ENCODE results near the gene RNF220. TPM values are rescaled to one million over a fixed set of nuclear protein-coding genes. Genes with fewer than 3 reads are reported as not detected.

Gene RNF220
- polyA plus RNA-seq, 1 of the 3 experiments (the other 2 are of a cell fraction), result 83.7 TPM

DNA sequence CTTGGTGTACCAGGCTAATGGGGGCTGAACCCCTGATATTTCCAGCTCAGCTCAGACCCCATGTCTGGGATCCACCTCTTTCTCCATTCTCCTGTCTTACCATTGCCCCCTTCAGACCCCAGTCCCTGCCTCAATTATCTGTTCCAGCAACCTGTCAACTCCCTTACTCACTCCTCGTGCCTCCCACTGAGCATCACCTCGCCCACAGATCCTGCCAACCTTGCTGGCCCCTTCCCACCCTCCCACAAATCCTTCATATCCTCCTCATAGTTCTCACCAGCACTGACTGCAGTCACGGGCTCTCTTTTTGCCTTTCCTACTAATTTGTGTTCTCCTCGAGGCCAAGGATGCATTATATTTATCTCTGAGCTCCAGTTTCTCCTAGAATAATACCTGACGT lies 206.4 kb downstream of the RNF220 start:
- Histone ChIP-seq H3K79me2 (ENCODE audit: insufficient read depth) (peaks cover under 1% of the 10 kb centered on the region; the same call in 1 of the 2 replicates), H4K20me1 (ENCODE audit: insufficient read depth) (no peaks in the 10 kb centered on the region), H3K36me3 (replicated peaks in 1 of 2; ENCODE audit: control insufficient read depth in 1 of 2, insufficient read depth in 2 of 2, low read length in 1 of 2) (no peaks in the 10 kb centered on the region), H3K4me3 (ENCODE audit: low read depth in 2 of 2, low read length in 1 of 2) (no peak overlapping the region), H3K9me3 (no peaks in the 10 kb centered on the region), H3K27me3 (ENCODE audit: insufficient read depth) (no peaks in the 10 kb centered on the region), H3K9ac (no peak overlapping the region), H3F3A (replicated peaks; ENCODE audit: insufficient read depth) (no peaks in the 10 kb centered on the region), H3K4me1 (ENCODE audit: control insufficient read depth in 1 of 2, insufficient read depth in 2 of 2, low read depth in 1 of 2, low read length in 1 of 2) (no peaks in the 10 kb centered on the region), H3K27ac (ENCODE audit: low read depth in 2 of 2, low read length in 1 of 2) (no peak overlapping the region), H3K4me2 (no peak overlapping the region), H3K9me2 (no peaks in the 10 kb centered on the region), H2AFZ (ENCODE audit: low read depth) (no peak overlapping the region)
- CTCF ChIA-PET, result interaction anchor here (0.8 to 6.9 kb wide), 9 partner anchors 9 to 49 kb away, joined by 3 to 150 read pairs (median 6); no protein-coding TSS in a partner anchor
- no peak for TF ChIP-seq GABPA (IDR thresholded peaks at IDR 0.05; ENCODE audit: low read depth)
- no peak for TF ChIP-seq RFX5 (IDR thresholded peaks at IDR 0.05; ENCODE audit: low read length)
- no peak for TF ChIP-seq EZH2phosphoT487 (IDR thresholded peaks at IDR 0.05; ENCODE audit: borderline replicate concordance, low read depth)
- TF ChIP-seq, protein P1, sequence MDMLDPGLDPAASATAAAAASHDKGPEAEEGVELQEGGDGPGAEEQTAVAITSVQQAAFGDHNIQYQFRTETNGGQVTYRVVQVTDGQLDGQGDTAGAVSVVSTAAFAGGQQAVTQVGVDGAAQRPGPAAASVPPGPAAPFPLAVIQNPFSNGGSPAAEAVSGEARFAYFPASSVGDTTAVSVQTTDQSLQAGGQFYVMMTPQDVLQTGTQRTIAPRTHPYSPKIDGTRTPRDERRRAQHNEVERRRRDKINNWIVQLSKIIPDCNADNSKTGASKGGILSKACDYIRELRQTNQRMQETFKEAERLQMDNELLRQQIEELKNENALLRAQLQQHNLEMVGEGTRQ (IDR thresholded peaks at IDR 0.05; ENCODE audit: borderline replicate concordance, low read depth, low read length), result no peak
- TF ChIP-seq, protein P2, sequence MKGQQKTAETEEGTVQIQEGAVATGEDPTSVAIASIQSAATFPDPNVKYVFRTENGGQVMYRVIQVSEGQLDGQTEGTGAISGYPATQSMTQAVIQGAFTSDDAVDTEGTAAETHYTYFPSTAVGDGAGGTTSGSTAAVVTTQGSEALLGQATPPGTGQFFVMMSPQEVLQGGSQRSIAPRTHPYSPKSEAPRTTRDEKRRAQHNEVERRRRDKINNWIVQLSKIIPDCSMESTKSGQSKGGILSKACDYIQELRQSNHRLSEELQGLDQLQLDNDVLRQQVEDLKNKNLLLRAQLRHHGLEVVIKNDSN (IDR thresholded peaks at IDR 0.05; ENCODE audit: borderline replicate concordance, low read depth), result no peak
- TF ChIP-seq MEF2A (IDR thresholded peaks at IDR 0.05; ENCODE audit: borderline replicate concordance, low read depth), result no peak
- 53% methylated on average over 5 of the region's 5 CpGs for WGBS (ENCODE audit: low lambda C conversion rate)
- no peak for DNase-seq
- POLR2A ChIA-PET, result no interaction called here

- no peaks in the 10 kb centered on the region for H3K27me3 ChIP-seq (ENCODE audit: insufficient read depth)
- H3K4me3 ChIP-seq (ENCODE audit: low read depth in 2 of 2, low read length in 1 of 2), result no peak overlapping the region
- 53% methylated on average over 4 of the region's 4 CpGs for WGBS (ENCODE audit: low lambda C conversion rate)
- no peaks in the 10 kb centered on the region for H3F3A ChIP-seq (replicated peaks; ENCODE audit: insufficient read depth)
- H2AFZ ChIP-seq (ENCODE audit: low read depth), result no peak overlapping the region
- DNase-seq, result no peak
- no peak for TF ChIP-seq JUND (IDR thresholded peaks at IDR 0.05)
- no peak for TF ChIP-seq CTCF (IDR thresholded peaks at IDR 0.05)
- no peak for TF ChIP-seq GABPA (IDR thresholded peaks at IDR 0.05; ENCODE audit: low read depth)
- no peak for TF ChIP-seq MXI1 (IDR thresholded peaks at IDR 0.05; ENCODE audit: low read depth, low read length)
- TF ChIP-seq EP300 (IDR thresholded peaks at IDR 0.05; ENCODE audit: borderline replicate concordance in 1 of 2, low read depth in 1 of 2, low read length in 1 of 2), result no peak
- no peak for TF ChIP-seq GATA2 (CRISPR knock-in tag; IDR thresholded peaks at IDR 0.05)
- no peak for TF ChIP-seq SIN3A (IDR thresholded peaks at IDR 0.05; ENCODE audit: borderline replicate concordance, low read depth, low read length)
- TF ChIP-seq, protein P3, sequence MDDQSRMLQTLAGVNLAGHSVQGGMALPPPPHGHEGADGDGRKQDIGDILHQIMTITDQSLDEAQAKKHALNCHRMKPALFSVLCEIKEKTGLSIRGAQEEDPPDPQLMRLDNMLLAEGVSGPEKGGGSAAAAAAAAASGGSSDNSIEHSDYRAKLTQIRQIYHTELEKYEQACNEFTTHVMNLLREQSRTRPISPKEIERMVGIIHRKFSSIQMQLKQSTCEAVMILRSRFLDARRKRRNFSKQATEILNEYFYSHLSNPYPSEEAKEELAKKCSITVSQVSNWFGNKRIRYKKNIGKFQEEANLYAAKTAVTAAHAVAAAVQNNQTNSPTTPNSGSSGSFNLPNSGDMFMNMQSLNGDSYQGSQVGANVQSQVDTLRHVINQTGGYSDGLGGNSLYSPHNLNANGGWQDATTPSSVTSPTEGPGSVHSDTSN (IDR thresholded peaks at IDR 0.05), result no peak
- H3K4me2 ChIP-seq, result no peak overlapping the region
- peaks cover 0 to 3% of the 10 kb centered on the region in 2 experiments; a peak in 1 of 4 replicates for H3K4me1 ChIP-seq (ENCODE audit: control insufficient read depth in 1 of 2, insufficient read depth in 2 of 2, low read depth in 1 of 2, low read length in 1 of 2)
- ChIA-PET CTCF (interaction anchor here (0.8 to 6.9 kb wide), 8 partner anchors 10 to 48 kb away, joined by 3 to 150 read pairs (median 6); no protein-coding TSS in a partner anchor), POLR2A (no interaction called here)
- no peak overlapping the region for H3K9ac ChIP-seq
- no peaks in the 10 kb centered on the region for H3K9me3 ChIP-seq
- no peak overlapping the region for H3K27ac ChIP-seq (ENCODE audit: low read depth in 2 of 2, low read length in 1 of 2)
- H4K20me1 ChIP-seq (ENCODE audit: insufficient read depth), result no peaks in the 10 kb centered on the region
- no peaks in the 10 kb centered on the region for H3K36me3 ChIP-seq (replicated peaks in 1 of 2; ENCODE audit: control insufficient read depth in 1 of 2, insufficient read depth in 2 of 2, low read length in 1 of 2)
- H3K79me2 ChIP-seq (ENCODE audit: insufficient read depth), result peaks cover 3% of the 10 kb centered on the region; the same call in 1 of the 2 replicates
- no peaks in the 10 kb centered on the region for H3K9me2 ChIP-seq
Measured at GRCh38 chr1:44611866-44612265, 206.8 kb downstream of the RNF220 start.

All from SK-N-SH (cell line).